GM12865 (cell line): ENCODE results near the gene ARHGEF39.
A peak's percentile ranks its signal among the peaks of the same experiment; 100 is the strongest.

Experiments used
- DNase-seq: peaks from one replicate; pipeline ENCODE4 v3.0.0; 2010; ENCODE audit warnings: low read depth
- H3K4me3 ChIP-seq: 2 replicates; pipeline ENCODE4 v1.5.1; 2011; ENCODE audit warnings: mild to moderate bottlenecking, low read depth, low read length, control low read depth
- TF ChIP-seq, protein P1 (sequence below): IDR thresholded peaks from 2 replicates; pipeline ENCODE4 v1.5.1; 2011; ENCODE audit warnings: low read length, control low read depth, low read depth, inconsistent platforms; ENCODE audit not compliant: insufficient read depth; ENCODE audit errors: missing control alignments

ARHGEF39 gene

GRCh38 chr9:35666045-35666444 lies 1.1 kb upstream of the ARHGEF39 start:
- DNase-seq = no peak

DNA sequence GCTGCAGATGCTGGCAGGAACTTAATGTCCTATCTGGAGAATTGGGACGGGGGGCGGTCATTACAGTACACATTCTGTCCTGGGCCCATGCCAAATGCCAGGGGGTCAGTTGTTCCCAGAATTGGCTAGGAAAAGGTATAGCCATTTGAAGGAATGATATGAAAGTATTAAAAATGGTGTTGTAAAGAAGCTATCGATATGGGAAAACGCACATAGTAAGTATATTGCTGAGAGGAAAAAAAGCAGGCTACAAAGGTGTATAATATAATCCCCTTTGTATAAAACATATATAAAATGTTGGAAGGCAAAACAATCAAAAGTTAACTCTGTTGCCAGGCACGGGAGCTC lies 450 bp upstream of the ARHGEF39 start:
- H3K4me3 ChIP-seq = peak overlapping the region; percentile 72
- no peak for DNase-seq
- TF ChIP-seq, protein P1, sequence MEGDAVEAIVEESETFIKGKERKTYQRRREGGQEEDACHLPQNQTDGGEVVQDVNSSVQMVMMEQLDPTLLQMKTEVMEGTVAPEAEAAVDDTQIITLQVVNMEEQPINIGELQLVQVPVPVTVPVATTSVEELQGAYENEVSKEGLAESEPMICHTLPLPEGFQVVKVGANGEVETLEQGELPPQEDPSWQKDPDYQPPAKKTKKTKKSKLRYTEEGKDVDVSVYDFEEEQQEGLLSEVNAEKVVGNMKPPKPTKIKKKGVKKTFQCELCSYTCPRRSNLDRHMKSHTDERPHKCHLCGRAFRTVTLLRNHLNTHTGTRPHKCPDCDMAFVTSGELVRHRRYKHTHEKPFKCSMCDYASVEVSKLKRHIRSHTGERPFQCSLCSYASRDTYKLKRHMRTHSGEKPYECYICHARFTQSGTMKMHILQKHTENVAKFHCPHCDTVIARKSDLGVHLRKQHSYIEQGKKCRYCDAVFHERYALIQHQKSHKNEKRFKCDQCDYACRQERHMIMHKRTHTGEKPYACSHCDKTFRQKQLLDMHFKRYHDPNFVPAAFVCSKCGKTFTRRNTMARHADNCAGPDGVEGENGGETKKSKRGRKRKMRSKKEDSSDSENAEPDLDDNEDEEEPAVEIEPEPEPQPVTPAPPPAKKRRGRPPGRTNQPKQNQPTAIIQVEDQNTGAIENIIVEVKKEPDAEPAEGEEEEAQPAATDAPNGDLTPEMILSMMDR = no peak

More at GRCh38 chr9:35666045-35666444, 1.1 kb upstream of the ARHGEF39 start:
- no peak overlapping the region for H3K4me3 ChIP-seq
- TF ChIP-seq, protein P1 = no peak

DNA sequence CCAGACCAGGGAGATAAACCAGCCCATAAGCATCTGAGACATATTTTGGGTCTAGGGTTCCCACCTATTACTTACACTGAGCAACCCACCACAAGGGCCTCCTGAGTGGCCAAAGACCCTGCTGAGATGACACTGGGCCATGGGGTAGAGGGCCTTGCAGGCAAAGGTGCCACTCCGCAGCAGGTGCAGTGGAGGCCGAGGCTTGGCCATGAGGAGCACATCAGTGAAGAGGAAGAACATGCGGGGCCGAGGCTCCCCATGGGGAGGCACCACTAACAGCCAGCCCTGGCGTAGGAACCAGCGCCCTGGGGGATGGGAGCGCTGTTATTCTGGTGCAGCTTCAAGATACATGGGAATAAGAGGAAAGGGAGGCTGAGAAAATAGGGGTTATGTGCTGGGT lies 2.6 kb downstream of the ARHGEF39 start:
- TF ChIP-seq, protein P1 = no peak
- H3K4me3 ChIP-seq = no peak overlapping the region
- no peak for DNase-seq

DNA sequence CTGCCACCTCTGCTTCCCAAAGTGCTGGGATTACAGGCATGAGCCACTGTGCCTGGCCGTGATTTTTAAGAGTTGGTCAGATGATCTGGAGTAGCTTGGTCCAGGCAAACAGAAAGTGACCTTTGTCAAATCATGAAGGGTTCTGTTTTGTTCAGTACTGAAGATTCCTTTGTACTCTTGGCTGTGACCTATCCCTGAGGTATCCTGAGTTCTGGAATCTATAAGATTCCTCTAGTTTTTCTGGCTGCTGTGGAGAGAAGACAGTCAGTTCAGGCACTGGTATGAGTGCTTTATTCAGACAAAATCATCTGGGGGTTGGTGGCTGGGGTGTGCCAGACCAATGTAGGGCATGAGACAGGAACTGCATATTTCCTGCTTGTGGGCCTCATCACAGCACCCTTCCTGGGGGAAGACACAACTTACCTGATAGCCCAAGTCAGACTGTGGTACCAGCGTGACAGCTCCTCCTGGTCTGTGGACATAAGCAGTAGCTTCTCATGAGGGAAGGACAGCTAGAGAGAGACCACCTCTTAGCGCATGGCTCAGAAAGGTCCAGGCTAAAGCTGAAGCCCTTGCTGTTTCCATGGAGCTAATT lies 3.1 kb downstream of the ARHGEF39 start:
- H3K4me3 ChIP-seq = no peak overlapping the region
- no peak for DNase-seq
- TF ChIP-seq, protein P1 = no peak

DNA sequence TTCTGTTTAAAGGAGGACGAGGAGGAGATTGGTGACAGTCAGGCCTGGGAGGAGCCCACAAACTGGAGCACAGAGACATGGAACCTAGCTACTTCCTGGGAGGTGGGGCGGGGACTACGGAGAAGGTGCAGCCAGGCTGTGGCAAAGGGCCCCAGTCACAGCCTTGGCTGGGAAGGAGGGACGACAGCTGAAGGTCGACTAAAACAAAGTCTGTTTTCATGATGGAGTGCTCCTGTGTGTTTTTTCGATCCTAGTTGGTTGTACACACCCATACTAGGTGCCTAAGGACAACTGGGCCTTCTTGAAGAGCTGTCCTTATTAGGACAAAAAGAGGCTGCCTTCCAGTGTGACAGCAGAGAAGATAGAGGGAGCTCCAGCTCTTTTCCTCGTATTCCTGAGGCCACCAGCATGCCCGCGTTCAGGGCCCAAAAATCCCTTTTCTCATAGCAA lies 4.0 kb downstream of the ARHGEF39 start:
- no peak overlapping the region for H3K4me3 ChIP-seq
- no peak for DNase-seq
- TF ChIP-seq, protein P1 = no peak

GRCh38 chr9:35659340-35659739 lies 5.7 kb downstream of the ARHGEF39 start:
- peak; percentile 34 for DNase-seq
- TF ChIP-seq, protein P1 = no peak
- peak overlapping the region; percentile 89 for H3K4me3 ChIP-seq

GRCh38 chr9:35658968-35659220 lies 6.1 kb downstream of the ARHGEF39 start:
- TF ChIP-seq, protein P1 = no peak
- H3K4me3 ChIP-seq = peak overlapping the region; percentile 89
- DNase-seq = peak; percentile 46
